Lower lobe of right lung (tissue), 2 donors: ENCODE data around the gene KRCC1. TPM values are rescaled to one million over a fixed set of nuclear protein-coding genes. Genes with fewer than 3 reads are reported as not detected.

ENCODE experiments used
- ATAC-seq, 2 donors: fragments of 200-7000 bp; cut with Tn5 transposase; one replicate each; pipeline ENCODE4 v1.9.1; 2020 to 2022; ENCODE audit warnings: mild to moderate bottlenecking in 2 of 2, moderate library complexity in 2 of 2
- DNase-seq: peaks from one replicate; pipeline ENCODE4 v3.0.0-alpha.2; 2020
- H3K27ac ChIP-seq: fragments of 200-600 bp; one replicate; pipeline ENCODE4 v1.8.0; 2022
- H3K27me3 ChIP-seq: fragments of 200-600 bp; one replicate; pipeline ENCODE4 v1.8.0; 2022; ENCODE audit warnings: low read depth
- H3K36me3 ChIP-seq: fragments of 200-600 bp; one replicate; pipeline ENCODE4 v1.8.0; 2022; ENCODE audit warnings: mild to moderate bottlenecking
- H3K4me1 ChIP-seq: fragments of 200-600 bp; one replicate; pipeline ENCODE4 v1.8.0; 2022
- H3K4me3 ChIP-seq: fragments of 200-600 bp; one replicate; pipeline ENCODE4 v1.8.0; 2022; ENCODE audit warnings: mild to moderate bottlenecking
- H3K9me3 ChIP-seq: fragments of 200-600 bp; one replicate; pipeline ENCODE4 v1.8.0; 2022
- intact Hi-C: fragments of 100-400 bp; cut with DNase I; formaldehyde crosslinking; loops from one replicate; pipeline ENCODE4 v1.11.0; 2022
- total RNA-seq: library from RNA; stranded (reverse); fragmentation: NEBNext Ultra II Directional; extraction: Animal tissue kit (Norgen Biotek cat#: 25700); gene quantifications from one replicate; pipeline ENCODE4 v1.2.1, GENCODE V29; 2021
- TF ChIP-seq, protein P1 (sequence below): fragments of 200-600 bp; IDR thresholded peaks from one replicate; pipeline ENCODE4 v1.8.0; 2022; ENCODE audit warnings: antibody characterized with exemption, mild to moderate bottlenecking
- donor health status: DM: no; HTN: yes; CAD: no; lungs with severe emphysema.

Gene KRCC1
- total RNA-seq, 1 donor from 2014 or later, result 24.7 TPM

DNA sequence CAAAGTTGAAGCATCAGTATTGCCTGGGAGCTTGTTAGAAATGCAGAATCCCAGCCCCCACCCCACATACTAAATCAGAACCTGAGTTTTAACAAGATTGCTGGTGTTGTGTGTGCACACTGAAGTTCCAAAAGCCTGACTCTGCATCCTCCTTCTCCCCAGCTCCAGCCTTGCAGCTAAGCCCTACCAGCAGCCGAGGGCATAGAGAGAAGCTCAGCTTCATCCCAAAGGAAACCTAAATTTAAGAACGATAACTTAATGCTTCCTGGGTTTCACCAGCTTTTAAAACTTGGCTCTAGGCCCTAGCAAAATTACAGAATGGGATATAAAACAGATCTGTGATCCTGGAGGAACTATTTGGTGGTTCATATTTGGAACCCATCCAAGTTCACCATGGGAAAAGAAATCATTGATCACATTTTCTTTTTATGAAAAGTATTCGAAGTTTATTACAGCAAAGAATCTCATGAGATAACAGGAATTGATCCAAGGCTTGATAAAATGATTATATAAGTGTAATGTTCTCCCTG lies 23.1 kb upstream of the KRCC1 start:
- no peak overlapping the region for H3K27ac ChIP-seq
- peaks cover 5% of the 10 kb centered on the region for H3K4me1 ChIP-seq
- H3K36me3 ChIP-seq, result no peaks in the 10 kb centered on the region
- no peaks in the 10 kb centered on the region for H3K9me3 ChIP-seq
- H3K4me3 ChIP-seq, result no peak overlapping the region
- TF ChIP-seq, protein P1, sequence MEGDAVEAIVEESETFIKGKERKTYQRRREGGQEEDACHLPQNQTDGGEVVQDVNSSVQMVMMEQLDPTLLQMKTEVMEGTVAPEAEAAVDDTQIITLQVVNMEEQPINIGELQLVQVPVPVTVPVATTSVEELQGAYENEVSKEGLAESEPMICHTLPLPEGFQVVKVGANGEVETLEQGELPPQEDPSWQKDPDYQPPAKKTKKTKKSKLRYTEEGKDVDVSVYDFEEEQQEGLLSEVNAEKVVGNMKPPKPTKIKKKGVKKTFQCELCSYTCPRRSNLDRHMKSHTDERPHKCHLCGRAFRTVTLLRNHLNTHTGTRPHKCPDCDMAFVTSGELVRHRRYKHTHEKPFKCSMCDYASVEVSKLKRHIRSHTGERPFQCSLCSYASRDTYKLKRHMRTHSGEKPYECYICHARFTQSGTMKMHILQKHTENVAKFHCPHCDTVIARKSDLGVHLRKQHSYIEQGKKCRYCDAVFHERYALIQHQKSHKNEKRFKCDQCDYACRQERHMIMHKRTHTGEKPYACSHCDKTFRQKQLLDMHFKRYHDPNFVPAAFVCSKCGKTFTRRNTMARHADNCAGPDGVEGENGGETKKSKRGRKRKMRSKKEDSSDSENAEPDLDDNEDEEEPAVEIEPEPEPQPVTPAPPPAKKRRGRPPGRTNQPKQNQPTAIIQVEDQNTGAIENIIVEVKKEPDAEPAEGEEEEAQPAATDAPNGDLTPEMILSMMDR, result no peak
- ATAC-seq (no peak), DNase-seq (no peak)
- H3K27me3 ChIP-seq, result no peaks in the 10 kb centered on the region
- intact Hi-C loops, result no loop called here

DNA sequence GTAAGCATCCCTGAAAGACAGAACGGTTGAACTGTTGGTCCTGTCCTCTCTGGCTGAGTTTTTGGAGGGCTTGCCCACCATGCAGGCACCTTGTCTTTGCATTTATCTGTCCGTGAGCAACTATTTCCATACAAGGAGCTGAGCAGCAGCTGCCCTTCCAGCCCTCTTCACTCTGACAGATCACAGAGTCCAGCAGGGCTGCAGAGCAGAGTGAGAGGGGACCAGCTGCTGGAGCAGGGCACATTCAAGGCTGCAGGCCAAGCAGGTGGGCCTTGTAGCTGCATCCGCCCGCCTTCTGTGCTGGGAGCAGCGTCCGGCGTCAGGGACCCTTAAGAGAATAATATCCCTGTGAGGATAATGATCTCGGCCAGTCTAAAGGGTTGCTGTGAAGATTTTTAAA lies 21.5 kb upstream of the KRCC1 start:
- DNase-seq, result no peak
- Histone ChIP-seq H3K27ac (no peak overlapping the region), H3K4me3 (no peak overlapping the region), H3K27me3 (no peaks in the 10 kb centered on the region), H3K9me3 (no peaks in the 10 kb centered on the region), H3K4me1 (peaks cover 5% of the 10 kb centered on the region), H3K36me3 (no peaks in the 10 kb centered on the region)
- TF ChIP-seq, protein P1, result no peak
- no peak for ATAC-seq
- intact Hi-C loops, result no loop called here

DNA sequence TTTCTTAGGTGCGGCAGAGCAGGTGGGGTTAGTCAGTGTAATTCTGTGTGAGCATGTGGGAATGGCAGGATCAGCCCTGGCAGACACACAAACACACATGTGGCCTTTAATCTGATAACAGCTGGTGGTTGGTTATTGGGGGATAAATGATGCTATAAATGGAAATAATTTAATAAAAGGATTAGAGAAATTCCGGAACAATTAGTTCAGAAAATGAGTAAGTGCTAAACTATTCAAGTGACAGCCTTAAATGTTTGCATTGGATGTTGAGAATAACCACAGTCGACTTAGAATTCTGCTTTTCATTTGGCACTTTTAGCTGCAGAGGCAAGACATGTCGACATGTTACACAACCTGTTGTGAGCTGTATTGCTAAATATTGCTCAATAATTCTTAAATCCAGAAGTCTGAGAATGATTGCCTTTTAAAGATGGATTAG lies 19.3 kb upstream of the KRCC1 start:
- TF ChIP-seq, protein P1, result no peak
- Histone ChIP-seq H3K27me3 (no peaks in the 10 kb centered on the region), H3K36me3 (no peaks in the 10 kb centered on the region), H3K27ac (no peak overlapping the region), H3K9me3 (no peaks in the 10 kb centered on the region), H3K4me3 (no peak overlapping the region), H3K4me1 (peaks cover 5% of the 10 kb centered on the region)
- intact Hi-C loops, result no loop called here
- ATAC-seq (peak; percentile 77 to 88), DNase-seq (no peak)

DNA sequence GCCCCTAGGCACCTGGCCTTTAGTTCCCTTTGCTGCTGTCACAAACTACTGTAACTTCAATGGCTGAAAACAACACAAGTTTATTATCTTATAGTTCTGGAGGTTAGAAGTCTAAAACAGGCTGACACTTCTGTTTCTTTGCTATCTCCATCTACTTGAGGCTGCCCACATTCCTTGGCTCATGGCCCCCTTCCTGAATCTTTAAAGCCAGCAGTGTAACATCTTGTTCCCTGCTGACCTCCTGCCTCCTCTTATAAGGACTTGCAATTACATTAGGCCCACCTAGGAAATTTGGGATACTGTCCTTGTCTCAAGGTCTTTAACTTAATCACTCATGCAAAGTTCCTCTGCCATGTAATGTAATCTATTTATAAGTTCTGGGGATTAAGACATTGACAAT lies 18.6 kb upstream of the KRCC1 start:
- peaks cover 5% of the 10 kb centered on the region for H3K4me1 ChIP-seq
- ATAC-seq (no peak), DNase-seq (no peak)
- no peak overlapping the region for H3K4me3 ChIP-seq
- H3K36me3 ChIP-seq, result no peaks in the 10 kb centered on the region
- no peaks in the 10 kb centered on the region for H3K27me3 ChIP-seq
- TF ChIP-seq, protein P1, result no peak
- no peaks in the 10 kb centered on the region for H3K9me3 ChIP-seq
- intact Hi-C loops, result no loop called here
- H3K27ac ChIP-seq, result no peak overlapping the region

DNA sequence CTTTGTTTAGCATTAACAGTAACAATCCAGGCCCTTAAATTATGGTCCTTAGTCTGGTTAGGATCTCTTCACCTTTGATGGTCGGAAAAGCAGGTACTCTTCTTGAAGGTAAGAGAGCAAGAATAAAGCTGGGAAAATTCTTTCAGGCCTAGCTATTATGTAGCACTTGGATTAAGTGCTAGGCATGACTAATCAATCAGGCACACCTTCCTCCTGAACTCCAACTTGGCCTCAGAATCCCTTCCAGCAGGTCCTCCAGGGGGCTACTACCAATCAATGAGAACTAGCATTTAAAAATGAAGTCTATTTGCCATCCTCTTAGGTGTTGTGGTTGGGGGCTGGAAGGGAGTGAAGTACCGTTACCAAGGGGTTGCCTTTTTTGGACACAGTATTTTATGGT lies 15.8 kb upstream of the KRCC1 start:
- H3K27ac ChIP-seq, result no peak overlapping the region
- ATAC-seq (no peak), DNase-seq (no peak)
- H3K4me3 ChIP-seq, result no peak overlapping the region
- H3K9me3 ChIP-seq, result no peaks in the 10 kb centered on the region
- H3K4me1 ChIP-seq, result peaks cover 5% of the 10 kb centered on the region
- no peaks in the 10 kb centered on the region for H3K36me3 ChIP-seq
- TF ChIP-seq, protein P1, result no peak
- intact Hi-C loops, result no loop called here
- no peaks in the 10 kb centered on the region for H3K27me3 ChIP-seq

DNA sequence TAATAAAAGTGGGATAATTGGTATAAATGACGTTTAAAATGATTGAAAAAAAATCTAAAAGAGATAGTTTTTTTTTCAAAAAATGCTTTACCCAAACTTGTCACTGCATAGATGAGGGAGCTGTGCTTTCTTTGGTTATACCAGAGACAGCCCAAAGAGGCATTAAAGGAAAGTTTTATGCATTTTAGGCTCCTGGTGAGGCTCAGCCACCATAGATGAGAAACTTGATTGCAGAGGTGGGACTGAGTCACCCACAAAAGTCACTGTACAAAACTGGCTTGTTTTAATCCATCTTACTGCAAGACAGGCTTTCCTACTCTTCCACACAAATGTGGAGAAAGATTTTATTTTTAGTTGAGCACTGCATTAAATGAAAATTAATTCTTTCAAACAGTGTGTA lies 14.5 kb upstream of the KRCC1 start:
- Histone ChIP-seq H3K27ac (no peak overlapping the region), H3K4me1 (peaks cover 2% of the 10 kb centered on the region), H3K4me3 (no peak overlapping the region), H3K9me3 (no peaks in the 10 kb centered on the region), H3K36me3 (no peaks in the 10 kb centered on the region), H3K27me3 (no peaks in the 10 kb centered on the region)
- DNase-seq (no peak), ATAC-seq (no peak)
- intact Hi-C loops, result no loop called here
- TF ChIP-seq, protein P1, result no peak
